ENCODE measurements around the gene FSTL4.

DNA sequence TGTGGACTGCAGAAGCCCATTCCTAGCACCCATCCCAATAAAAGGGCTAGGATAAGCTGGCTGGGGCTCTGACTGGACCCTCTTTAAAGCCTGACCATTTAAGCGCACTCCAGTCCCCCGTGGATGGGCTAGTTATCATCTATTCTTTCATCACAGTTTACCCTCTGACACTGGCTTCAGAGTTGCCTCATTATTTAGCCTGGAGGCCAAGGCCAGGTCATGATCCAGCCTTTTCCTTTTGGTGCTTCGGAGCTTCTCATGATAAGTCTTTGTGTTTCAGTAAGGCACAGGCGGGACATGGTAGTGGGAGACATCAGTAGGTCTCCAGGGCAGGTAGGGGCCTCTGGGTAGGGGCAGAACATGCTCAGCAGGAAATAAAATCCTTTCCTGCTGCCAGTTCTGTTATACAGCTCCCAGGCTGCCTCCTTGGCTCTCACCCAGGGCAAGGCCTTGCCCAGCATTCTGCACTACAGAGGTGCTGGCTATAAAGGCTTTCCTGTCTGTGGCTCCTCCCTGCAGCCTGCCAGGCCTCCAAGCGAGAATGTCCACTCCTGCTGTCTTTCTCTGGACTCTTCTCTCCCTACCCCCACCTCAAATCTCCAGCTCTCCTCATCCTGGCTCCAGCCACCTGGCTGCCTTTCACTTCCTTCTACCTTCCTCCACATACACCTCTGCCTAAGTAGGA lies 128.8 kb downstream of the FSTL4 start:
- TF ChIP-seq, protein P1, sequence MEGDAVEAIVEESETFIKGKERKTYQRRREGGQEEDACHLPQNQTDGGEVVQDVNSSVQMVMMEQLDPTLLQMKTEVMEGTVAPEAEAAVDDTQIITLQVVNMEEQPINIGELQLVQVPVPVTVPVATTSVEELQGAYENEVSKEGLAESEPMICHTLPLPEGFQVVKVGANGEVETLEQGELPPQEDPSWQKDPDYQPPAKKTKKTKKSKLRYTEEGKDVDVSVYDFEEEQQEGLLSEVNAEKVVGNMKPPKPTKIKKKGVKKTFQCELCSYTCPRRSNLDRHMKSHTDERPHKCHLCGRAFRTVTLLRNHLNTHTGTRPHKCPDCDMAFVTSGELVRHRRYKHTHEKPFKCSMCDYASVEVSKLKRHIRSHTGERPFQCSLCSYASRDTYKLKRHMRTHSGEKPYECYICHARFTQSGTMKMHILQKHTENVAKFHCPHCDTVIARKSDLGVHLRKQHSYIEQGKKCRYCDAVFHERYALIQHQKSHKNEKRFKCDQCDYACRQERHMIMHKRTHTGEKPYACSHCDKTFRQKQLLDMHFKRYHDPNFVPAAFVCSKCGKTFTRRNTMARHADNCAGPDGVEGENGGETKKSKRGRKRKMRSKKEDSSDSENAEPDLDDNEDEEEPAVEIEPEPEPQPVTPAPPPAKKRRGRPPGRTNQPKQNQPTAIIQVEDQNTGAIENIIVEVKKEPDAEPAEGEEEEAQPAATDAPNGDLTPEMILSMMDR (IDR thresholded peaks at IDR 0.05): no peak
- no peak for TF ChIP-seq POLR2A (IDR thresholded peaks at IDR 0.05)

All from body of pancreas (tissue), 4 donors.